ENCODE data around the gene ANLN. TPM values are rescaled to one million over a fixed set of nuclear protein-coding genes. Genes with fewer than 3 reads are reported as not detected.

The ANLN gene
- total and polyA plus RNA-seq, 2 experiments from 2014 or later = 26.9 to 66.7 TPM

DNA sequence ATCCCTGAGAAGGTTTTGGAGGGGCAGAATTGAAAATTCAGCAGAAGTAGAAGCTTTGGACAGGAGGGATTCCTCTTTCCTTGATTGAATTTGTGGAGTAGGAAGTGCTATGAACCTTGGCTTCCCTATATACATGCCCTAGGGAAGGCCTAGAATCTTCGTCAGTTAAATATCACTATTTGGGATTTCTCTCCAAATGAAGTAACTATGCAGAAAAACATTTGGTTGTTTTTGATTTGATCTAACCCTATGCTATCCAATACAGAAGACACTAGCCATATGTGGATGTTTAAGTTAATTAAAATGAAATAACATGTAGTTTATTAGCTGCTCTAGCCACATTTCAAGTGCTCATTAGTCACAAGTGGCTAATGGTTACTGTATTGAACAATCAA, 15.7 kb downstream of the ANLN start (continued):
- TF ChIP-seq, protein P1, sequence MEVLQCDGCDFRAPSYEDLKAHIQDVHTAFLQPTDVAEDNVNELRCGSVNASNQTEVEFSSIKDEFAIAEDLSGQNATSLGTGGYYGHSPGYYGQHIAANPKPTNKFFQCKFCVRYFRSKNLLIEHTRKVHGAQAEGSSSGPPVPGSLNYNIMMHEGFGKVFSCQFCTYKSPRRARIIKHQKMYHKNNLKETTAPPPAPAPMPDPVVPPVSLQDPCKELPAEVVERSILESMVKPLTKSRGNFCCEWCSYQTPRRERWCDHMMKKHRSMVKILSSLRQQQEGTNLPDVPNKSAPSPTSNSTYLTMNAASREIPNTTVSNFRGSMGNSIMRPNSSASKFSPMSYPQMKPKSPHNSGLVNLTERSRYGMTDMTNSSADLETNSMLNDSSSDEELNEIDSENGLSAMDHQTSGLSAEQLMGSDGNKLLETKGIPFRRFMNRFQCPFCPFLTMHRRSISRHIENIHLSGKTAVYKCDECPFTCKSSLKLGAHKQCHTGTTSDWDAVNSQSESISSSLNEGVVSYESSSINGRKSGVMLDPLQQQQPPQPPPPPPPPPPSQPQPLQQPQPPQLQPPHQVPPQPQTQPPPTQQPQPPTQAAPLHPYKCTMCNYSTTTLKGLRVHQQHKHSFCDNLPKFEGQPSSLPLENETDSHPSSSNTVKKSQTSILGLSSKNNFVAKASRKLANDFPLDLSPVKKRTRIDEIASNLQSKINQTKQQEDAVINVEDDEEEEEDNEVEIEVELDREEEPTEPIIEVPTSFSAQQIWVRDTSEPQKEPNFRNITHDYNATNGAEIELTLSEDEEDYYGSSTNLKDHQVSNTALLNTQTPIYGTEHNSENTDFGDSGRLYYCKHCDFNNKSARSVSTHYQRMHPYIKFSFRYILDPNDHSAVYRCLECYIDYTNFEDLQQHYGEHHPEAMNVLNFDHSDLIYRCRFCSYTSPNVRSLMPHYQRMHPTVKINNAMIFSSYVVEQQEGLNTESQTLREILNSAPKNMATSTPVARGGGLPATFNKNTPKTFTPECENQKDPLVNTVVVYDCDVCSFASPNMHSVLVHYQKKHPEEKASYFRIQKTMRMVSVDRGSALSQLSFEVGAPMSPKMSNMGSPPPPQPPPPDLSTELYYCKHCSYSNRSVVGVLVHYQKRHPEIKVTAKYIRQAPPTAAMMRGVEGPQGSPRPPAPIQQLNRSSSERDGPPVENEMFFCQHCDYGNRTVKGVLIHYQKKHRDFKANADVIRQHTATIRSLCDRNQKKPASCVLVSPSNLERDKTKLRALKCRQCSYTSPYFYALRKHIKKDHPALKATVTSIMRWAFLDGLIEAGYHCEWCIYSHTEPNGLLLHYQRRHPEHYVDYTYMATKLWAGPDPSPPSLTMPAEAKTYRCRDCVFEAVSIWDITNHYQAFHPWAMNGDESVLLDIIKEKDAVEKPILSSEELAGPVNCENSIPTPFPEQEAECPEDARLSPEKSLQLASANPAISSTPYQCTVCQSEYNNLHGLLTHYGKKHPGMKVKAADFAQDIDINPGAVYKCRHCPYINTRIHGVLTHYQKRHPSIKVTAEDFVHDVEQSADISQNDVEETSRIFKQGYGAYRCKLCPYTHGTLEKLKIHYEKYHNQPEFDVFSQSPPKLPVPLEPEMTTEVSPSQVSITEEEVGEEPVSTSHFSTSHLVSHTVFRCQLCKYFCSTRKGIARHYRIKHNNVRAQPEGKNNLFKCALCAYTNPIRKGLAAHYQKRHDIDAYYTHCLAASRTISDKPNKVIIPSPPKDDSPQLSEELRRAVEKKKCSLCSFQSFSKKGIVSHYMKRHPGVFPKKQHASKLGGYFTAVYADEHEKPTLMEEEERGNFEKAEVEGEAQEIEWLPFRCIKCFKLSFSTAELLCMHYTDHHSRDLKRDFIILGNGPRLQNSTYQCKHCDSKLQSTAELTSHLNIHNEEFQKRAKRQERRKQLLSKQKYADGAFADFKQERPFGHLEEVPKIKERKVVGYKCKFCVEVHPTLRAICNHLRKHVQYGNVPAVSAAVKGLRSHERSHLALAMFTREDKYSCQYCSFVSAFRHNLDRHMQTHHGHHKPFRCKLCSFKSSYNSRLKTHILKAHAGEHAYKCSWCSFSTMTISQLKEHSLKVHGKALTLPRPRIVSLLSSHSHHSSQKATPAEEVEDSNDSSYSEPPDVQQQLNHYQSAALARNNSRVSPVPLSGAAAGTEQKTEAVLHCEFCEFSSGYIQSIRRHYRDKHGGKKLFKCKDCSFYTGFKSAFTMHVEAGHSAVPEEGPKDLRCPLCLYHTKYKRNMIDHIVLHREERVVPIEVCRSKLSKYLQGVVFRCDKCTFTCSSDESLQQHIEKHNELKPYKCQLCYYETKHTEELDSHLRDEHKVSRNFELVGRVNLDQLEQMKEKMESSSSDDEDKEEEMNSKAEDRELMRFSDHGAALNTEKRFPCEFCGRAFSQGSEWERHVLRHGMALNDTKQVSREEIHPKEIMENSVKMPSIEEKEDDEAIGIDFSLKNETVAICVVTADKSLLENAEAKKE (CRISPR knock-in tag; IDR thresholded peaks at IDR 0.05) = no peak

DNA sequence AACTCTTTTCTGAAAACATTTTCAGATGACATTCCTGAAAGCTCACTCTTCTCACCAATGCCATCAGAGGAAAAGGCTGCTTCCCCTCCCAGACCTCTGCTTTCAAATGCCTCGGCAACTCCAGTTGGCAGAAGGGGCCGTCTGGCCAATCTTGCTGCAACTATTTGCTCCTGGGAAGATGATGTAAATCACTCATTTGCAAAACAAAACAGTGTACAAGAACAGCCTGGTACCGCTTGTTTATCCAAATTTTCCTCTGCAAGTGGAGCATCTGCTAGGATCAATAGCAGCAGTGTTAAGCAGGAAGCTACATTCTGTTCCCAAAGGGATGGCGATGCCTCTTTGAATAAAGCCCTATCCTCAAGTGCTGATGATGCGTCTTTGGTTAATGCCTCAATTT, 16.5 kb downstream of the ANLN start:
- Histone ChIP-seq H3K4me1 (ENCODE audit: insufficient read depth) (peaks cover 12% of the 10 kb centered on the region), H3K4me2 (no peak overlapping the region), H3K4me3 (no peak overlapping the region), H2AFZ (no peak overlapping the region), H4K20me1 (replicated peaks; ENCODE audit: insufficient read depth) (no peaks in the 10 kb centered on the region), H3K36me3 (ENCODE audit: insufficient read depth) (peaks cover 23% of the 10 kb centered on the region; the same call in 1 of the 2 replicates), H3K9me2 (ENCODE audit: insufficient read depth) (no peaks in the 10 kb centered on the region), H3K27ac (ENCODE audit: low read depth) (no peak overlapping the region), H3K27me3 (ENCODE audit: insufficient read depth) (no peaks in the 10 kb centered on the region), H3K79me2 (replicated peaks; ENCODE audit: insufficient read depth) (no peaks in the 10 kb centered on the region), H3F3A (replicated peaks; ENCODE audit: low read depth) (no peaks in the 10 kb centered on the region)
- no peak overlapping the region; the same call in 2 of the 3 replicates for H3K4me3 Mint-ChIP-seq
- peaks cover 5% of the 10 kb centered on the region for H3K27me3 Mint-ChIP-seq (ENCODE audit: insufficient read depth, low read depth, poor library complexity)
- DNase-seq (ENCODE audit: low spot score) (peak; percentile 53), ATAC-seq (peak; percentile 62)
- H3K4me1 Mint-ChIP-seq = peaks cover 14% of the 10 kb centered on the region
- H3K9me3 Mint-ChIP-seq = no peaks in the 10 kb centered on the region
- no peak overlapping the region; the same call in 1 of the 2 replicates for H3K27ac Mint-ChIP-seq
- peaks cover 34% of the 10 kb centered on the region for H3K36me3 Mint-ChIP-seq (ENCODE audit: low read depth)
- no peak for TF ChIP-seq EZH2 (IDR thresholded peaks at IDR 0.05; ENCODE audit: low read depth, unreplicated experiment)
- TF ChIP-seq EZH2phosphoT487 (IDR thresholded peaks at IDR 0.05; ENCODE audit: unreplicated experiment) = no peak
- no peak for TF ChIP-seq POLR2AphosphoS5 (IDR thresholded peaks at IDR 0.05; ENCODE audit: low read depth)
- no peak for TF ChIP-seq STAT1 (IDR thresholded peaks at IDR 0.05; ENCODE audit: unreplicated experiment)
- no peak for TF ChIP-seq NANOG (IDR thresholded peaks at IDR 0.05; ENCODE audit: borderline replicate concordance)
- TF ChIP-seq, protein P2, sequence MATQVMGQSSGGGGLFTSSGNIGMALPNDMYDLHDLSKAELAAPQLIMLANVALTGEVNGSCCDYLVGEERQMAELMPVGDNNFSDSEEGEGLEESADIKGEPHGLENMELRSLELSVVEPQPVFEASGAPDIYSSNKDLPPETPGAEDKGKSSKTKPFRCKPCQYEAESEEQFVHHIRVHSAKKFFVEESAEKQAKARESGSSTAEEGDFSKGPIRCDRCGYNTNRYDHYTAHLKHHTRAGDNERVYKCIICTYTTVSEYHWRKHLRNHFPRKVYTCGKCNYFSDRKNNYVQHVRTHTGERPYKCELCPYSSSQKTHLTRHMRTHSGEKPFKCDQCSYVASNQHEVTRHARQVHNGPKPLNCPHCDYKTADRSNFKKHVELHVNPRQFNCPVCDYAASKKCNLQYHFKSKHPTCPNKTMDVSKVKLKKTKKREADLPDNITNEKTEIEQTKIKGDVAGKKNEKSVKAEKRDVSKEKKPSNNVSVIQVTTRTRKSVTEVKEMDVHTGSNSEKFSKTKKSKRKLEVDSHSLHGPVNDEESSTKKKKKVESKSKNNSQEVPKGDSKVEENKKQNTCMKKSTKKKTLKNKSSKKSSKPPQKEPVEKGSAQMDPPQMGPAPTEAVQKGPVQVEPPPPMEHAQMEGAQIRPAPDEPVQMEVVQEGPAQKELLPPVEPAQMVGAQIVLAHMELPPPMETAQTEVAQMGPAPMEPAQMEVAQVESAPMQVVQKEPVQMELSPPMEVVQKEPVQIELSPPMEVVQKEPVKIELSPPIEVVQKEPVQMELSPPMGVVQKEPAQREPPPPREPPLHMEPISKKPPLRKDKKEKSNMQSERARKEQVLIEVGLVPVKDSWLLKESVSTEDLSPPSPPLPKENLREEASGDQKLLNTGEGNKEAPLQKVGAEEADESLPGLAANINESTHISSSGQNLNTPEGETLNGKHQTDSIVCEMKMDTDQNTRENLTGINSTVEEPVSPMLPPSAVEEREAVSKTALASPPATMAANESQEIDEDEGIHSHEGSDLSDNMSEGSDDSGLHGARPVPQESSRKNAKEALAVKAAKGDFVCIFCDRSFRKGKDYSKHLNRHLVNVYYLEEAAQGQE (IDR thresholded peaks at IDR 0.05; ENCODE audit: unreplicated experiment) = no peak
- TF ChIP-seq, protein P3, sequence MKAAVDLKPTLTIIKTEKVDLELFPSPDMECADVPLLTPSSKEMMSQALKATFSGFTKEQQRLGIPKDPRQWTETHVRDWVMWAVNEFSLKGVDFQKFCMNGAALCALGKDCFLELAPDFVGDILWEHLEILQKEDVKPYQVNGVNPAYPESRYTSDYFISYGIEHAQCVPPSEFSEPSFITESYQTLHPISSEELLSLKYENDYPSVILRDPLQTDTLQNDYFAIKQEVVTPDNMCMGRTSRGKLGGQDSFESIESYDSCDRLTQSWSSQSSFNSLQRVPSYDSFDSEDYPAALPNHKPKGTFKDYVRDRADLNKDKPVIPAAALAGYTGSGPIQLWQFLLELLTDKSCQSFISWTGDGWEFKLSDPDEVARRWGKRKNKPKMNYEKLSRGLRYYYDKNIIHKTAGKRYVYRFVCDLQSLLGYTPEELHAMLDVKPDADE (IDR thresholded peaks at IDR 0.05) = no peak
- no peak for TF ChIP-seq ZNF331 (CRISPR knock-in tag; IDR thresholded peaks at IDR 0.05; ENCODE audit: low read depth)
- TF ChIP-seq ZNF114 (CRISPR knock-in tag; IDR thresholded peaks at IDR 0.05) = no peak
